PC-3 (cell line): Measurements from ENCODE around the gene KCNG4. TPM values are rescaled to one million over a fixed set of nuclear protein-coding genes. Genes with fewer than 3 reads are reported as not detected.

ENCODE experiments used
- ATAC-seq: fragments of 200-7000 bp; cut with Tn5 transposase; 2 replicates; pipeline ENCODE4 v1.9.1; 2020; ENCODE audit warnings: mild to moderate bottlenecking, moderate library complexity
- BruUV-seq: library from RNA; stranded (reverse); fragments of 400-500 nt; replicated peaks from 2 replicates; lab custom pipeline; 2021; lab: Mats Ljungman, UMichigan
- CTCF ChIA-PET: fragments of 300-600 bp; sonication (Branson Sonifier 250); formaldehyde crosslinking; loops from one replicate; lab custom pipeline; 2022; ENCODE audit warnings: antibody characterized with exemption; lab: Charles Lee
- POLR2A ChIA-PET: fragments of 300-600 bp; sonication (Branson Sonifier 250); formaldehyde crosslinking; loops from one replicate; lab custom pipeline; 2022; ENCODE audit warnings: antibody characterized with exemption; ENCODE audit not compliant: unreplicated experiment; lab: Charles Lee
- DNase-seq: peaks from one replicate; pipeline ENCODE4 v3.0.0-alpha.2; 2015
- H2AFZ ChIP-seq: fragments of 300-600 bp; sonication (generic); 2 replicates; pipeline ENCODE4 v1.6.0; 2016; ENCODE audit warnings: antibody characterized with exemption, low read length
- H3F3A ChIP-seq: fragments of 300-600 bp; sonication (generic); one replicate; pipeline ENCODE4 v1.6.0; 2017; ENCODE audit warnings: antibody characterized with exemption, low read length, control low read depth, mild to moderate bottlenecking; ENCODE audit not compliant: unreplicated experiment
- H3K27ac ChIP-seq: fragments of 300-600 bp; sonication (generic); 2 replicates; pipeline ENCODE4 v1.5.1; 2016; ENCODE audit warnings: mild to moderate bottlenecking, low read length
- H3K27me3 ChIP-seq: fragments of 300-600 bp; sonication (generic); 2 replicates; pipeline ENCODE4 v1.6.1; 2016; ENCODE audit warnings: low read length, mixed read lengths
- H3K36me3 ChIP-seq: fragments of 300-600 bp; sonication (generic); 2 replicates; pipeline ENCODE4 v1.6.1; 2016; ENCODE audit warnings: low read depth, mixed run types, low read length, mixed read lengths
- H3K4me1 ChIP-seq: fragments of 300-600 bp; sonication (generic); 2 replicates; pipeline ENCODE4 v1.5.1; 2016; ENCODE audit warnings: low read length; ENCODE audit not compliant: insufficient read depth
- H3K4me2 ChIP-seq: fragments of 300-600 bp; sonication (generic); 2 replicates; pipeline ENCODE4 v1.6.0; 2016; ENCODE audit warnings: low read length
- H3K4me3 ChIP-seq: fragments of 300-600 bp; sonication (generic); 2 replicates; pipeline ENCODE4 v1.5.1; 2016; ENCODE audit warnings: mild to moderate bottlenecking, low read length, mixed read lengths
- H3K79me2 ChIP-seq: fragments of 300-600 bp; sonication (generic); 2 replicates; pipeline ENCODE4 v1.6.1; 2017; ENCODE audit warnings: low read length, mixed read lengths
- H3K9ac ChIP-seq: fragments of 300-600 bp; sonication (generic); 2 replicates; pipeline ENCODE4 v1.6.0; 2016; ENCODE audit warnings: mild to moderate bottlenecking, low read length
- H3K9me2 ChIP-seq: fragments of 300-600 bp; sonication (generic); replicated peaks from 2 replicates; pipeline ENCODE4 v1.6.1; 2016; ENCODE audit warnings: mixed run types, low read length, mixed read lengths
- H3K9me3 ChIP-seq: fragments of 300-600 bp; sonication (generic); 2 replicates; pipeline ENCODE4 v1.6.1; 2016; ENCODE audit warnings: low read length, mixed read lengths
- H4K20me1 ChIP-seq: fragments of 300-600 bp; sonication (generic); 2 replicates; pipeline ENCODE4 v1.6.1; 2016; ENCODE audit warnings: low read length, mixed read lengths
- CTCF ChIP-seq: fragments of 300-600 bp; sonication (generic); conservative IDR thresholded peaks from 2 replicates; pipeline ENCODE4 v1.5.1; 2017; ENCODE audit warnings: antibody characterized with exemption, low read depth, mild to moderate bottlenecking, low read length
- EZH2 ChIP-seq: fragments of 300-600 bp; sonication (generic); IDR thresholded peaks from one replicate; pipeline ENCODE4 v1.6.1; 2017; ENCODE audit warnings: antibody characterized with exemption, mild to moderate bottlenecking, low read length; ENCODE audit not compliant: unreplicated experiment
- EZH2phosphoT487 ChIP-seq: fragments of 300-600 bp; sonication (generic); IDR thresholded peaks from 2 replicates; pipeline ENCODE4 v1.6.1; 2018; ENCODE audit warnings: mild to moderate bottlenecking, antibody characterized with exemption, low read length, borderline replicate concordance
- intact Hi-C: fragments of 100-400 bp; cut with micrococcal nuclease; formaldehyde crosslinking; loops from 2 replicates; pipeline ENCODE4 v1.9.0; 2023
- total RNA-seq: library from RNA; depleted of rRNA; stranded (reverse); fragments of >200 nt; gene quantifications from 2 replicates; pipeline ENCODE4 v1.2.3, GENCODE V29; 2014

The KCNG4 gene
- total RNA-seq, 1 experiment from 2014 or later: 0.04 TPM

GRCh38 chr16:84262939-84263338 lies 23.1 kb upstream of the KCNG4 start:
- Histone ChIP-seq H3K9me3 (no peaks in the 10 kb centered on the region), H3K4me3 (no peak overlapping the region), H4K20me1 (no peaks in the 10 kb centered on the region), H3K9me2 (no peaks in the 10 kb centered on the region), H2AFZ (no peak overlapping the region), H3K36me3 (no peaks in the 10 kb centered on the region), H3K4me1 (no peaks in the 10 kb centered on the region), H3K9ac (no peak overlapping the region), H3K4me2 (no peak overlapping the region), H3K27me3 (no peaks in the 10 kb centered on the region), H3K27ac (no peak overlapping the region), H3K79me2 (no peaks in the 10 kb centered on the region), H3F3A (no peaks in the 10 kb centered on the region)
- CTCF ChIA-PET: no interaction called here
- BruUV-seq: no TSS peak
- TF ChIP-seq EZH2: no peak
- TF ChIP-seq EZH2phosphoT487: no peak
- no peak for TF ChIP-seq CTCF
- no peak for ATAC-seq
- no peak for DNase-seq
- intact Hi-C loops: no loop called here
- POLR2A ChIA-PET: no interaction called here

GRCh38 chr16:84262031-84262430 lies 22.2 kb upstream of the KCNG4 start:
- POLR2A ChIA-PET: no interaction called here
- H2AFZ ChIP-seq: no peak overlapping the region
- H3F3A ChIP-seq: no peaks in the 10 kb centered on the region
- intact Hi-C loops: no loop called here
- no peaks in the 10 kb centered on the region for H4K20me1 ChIP-seq
- H3K36me3 ChIP-seq: no peaks in the 10 kb centered on the region
- DNase-seq: no peak
- no peak for TF ChIP-seq EZH2phosphoT487
- no peak for TF ChIP-seq EZH2
- TF ChIP-seq CTCF: no peak
- H3K9ac ChIP-seq: no peak overlapping the region
- H3K4me1 ChIP-seq: no peaks in the 10 kb centered on the region
- no peaks in the 10 kb centered on the region for H3K9me3 ChIP-seq
- CTCF ChIA-PET: no interaction called here
- no peak overlapping the region for H3K27ac ChIP-seq
- H3K4me2 ChIP-seq: no peak overlapping the region
- no peaks in the 10 kb centered on the region for H3K79me2 ChIP-seq
- no peaks in the 10 kb centered on the region for H3K9me2 ChIP-seq
- H3K27me3 ChIP-seq: no peaks in the 10 kb centered on the region
- no peak overlapping the region for H3K4me3 ChIP-seq
- BruUV-seq: no TSS peak
- ATAC-seq: no peak

GRCh38 chr16:84260766-84261554 lies 21.1 kb upstream of the KCNG4 start:
- Histone ChIP-seq H3K27ac (no peak overlapping the region), H3K9me2 (no peaks in the 10 kb centered on the region), H3K4me1 (no peaks in the 10 kb centered on the region), H3K4me3 (no peak overlapping the region), H3K79me2 (no peaks in the 10 kb centered on the region), H4K20me1 (no peaks in the 10 kb centered on the region), H2AFZ (no peak overlapping the region), H3K9ac (no peak overlapping the region), H3F3A (no peaks in the 10 kb centered on the region), H3K4me2 (no peak overlapping the region), H3K36me3 (no peaks in the 10 kb centered on the region), H3K9me3 (no peaks in the 10 kb centered on the region), H3K27me3 (no peaks in the 10 kb centered on the region)
- ChIA-PET CTCF (no interaction called here), POLR2A (no interaction called here)
- no TSS peak for BruUV-seq
- intact Hi-C loops: no loop called here
- ATAC-seq (no peak), DNase-seq (no peak)
- TF ChIP-seq EZH2phosphoT487 (no peak), EZH2 (no peak), CTCF (no peak)
